Measurements from ENCODE around the gene SERPINA1.

The SERPINA1 gene

DNA sequence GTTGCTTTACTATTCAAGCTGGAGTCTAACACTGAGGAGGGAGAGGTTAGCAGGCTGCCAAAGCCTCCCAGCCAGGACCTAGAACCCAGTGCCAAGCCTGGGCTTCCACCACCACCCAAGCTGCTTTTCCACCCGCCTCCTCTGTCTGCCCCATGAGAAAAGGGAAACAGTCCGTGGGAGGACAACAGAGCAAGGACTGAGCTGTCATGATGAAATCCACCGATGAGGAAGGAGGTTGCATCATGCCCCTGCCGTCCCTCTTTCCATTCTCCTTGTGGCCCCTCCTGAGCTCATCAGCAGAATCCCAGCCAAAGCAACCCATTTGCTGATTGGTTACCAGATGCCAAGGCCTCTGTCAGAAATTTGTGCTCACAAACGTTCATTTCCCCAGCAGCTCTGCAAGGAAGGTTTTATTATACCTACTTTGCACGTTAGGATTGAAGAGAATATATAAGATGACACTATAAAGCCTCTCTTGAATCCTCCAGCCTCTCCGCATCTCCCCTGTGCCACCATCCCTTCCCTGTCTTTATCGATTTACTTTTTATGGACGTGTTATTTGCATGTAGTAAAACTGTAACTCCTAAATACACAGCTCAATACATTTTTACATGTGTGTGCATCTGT is 6.3 kb upstream of the SERPINA1 start:
- Histone ChIP-seq H3K4me3 (ENCODE audit: severe bottlenecking) (no peak overlapping the region), H3K27ac (ENCODE audit: poor library complexity, severe bottlenecking) (no peak overlapping the region), H3K36me3 (ENCODE audit: low read depth) (no peaks in the 10 kb centered on the region), H3K4me1 (ENCODE audit: insufficient read depth, poor library complexity, severe bottlenecking) (peaks cover 32% of the 10 kb centered on the region), H3K27me3 (ENCODE audit: insufficient read depth, poor library complexity, severe bottlenecking) (no peaks in the 10 kb centered on the region), H3K9me3 (ENCODE audit: severe bottlenecking) (no peaks in the 10 kb centered on the region)
- no peak for DNase-seq (ENCODE audit: low spot score)
- TF ChIP-seq, protein P1, sequence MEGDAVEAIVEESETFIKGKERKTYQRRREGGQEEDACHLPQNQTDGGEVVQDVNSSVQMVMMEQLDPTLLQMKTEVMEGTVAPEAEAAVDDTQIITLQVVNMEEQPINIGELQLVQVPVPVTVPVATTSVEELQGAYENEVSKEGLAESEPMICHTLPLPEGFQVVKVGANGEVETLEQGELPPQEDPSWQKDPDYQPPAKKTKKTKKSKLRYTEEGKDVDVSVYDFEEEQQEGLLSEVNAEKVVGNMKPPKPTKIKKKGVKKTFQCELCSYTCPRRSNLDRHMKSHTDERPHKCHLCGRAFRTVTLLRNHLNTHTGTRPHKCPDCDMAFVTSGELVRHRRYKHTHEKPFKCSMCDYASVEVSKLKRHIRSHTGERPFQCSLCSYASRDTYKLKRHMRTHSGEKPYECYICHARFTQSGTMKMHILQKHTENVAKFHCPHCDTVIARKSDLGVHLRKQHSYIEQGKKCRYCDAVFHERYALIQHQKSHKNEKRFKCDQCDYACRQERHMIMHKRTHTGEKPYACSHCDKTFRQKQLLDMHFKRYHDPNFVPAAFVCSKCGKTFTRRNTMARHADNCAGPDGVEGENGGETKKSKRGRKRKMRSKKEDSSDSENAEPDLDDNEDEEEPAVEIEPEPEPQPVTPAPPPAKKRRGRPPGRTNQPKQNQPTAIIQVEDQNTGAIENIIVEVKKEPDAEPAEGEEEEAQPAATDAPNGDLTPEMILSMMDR (IDR thresholded peaks at IDR 0.05; ENCODE audit: poor library complexity, severe bottlenecking): no peak
- ATAC-seq (ENCODE audit: low read depth): no peak

GRCh38 chr14:94394025-94394493 is 5.7 kb upstream of the SERPINA1 start:
- peaks cover 34% of the 10 kb centered on the region for H3K4me1 ChIP-seq (ENCODE audit: insufficient read depth, poor library complexity, severe bottlenecking)
- DNase-seq (ENCODE audit: low spot score): no peak
- no peak for ATAC-seq (ENCODE audit: low read depth)

GRCh38 chr14:94393474-94393873 is 5.1 kb upstream of the SERPINA1 start:
- Histone ChIP-seq H3K27me3 (ENCODE audit: insufficient read depth, poor library complexity, severe bottlenecking) (no peaks in the 10 kb centered on the region), H3K4me1 (ENCODE audit: insufficient read depth, poor library complexity, severe bottlenecking) (peaks cover 39% of the 10 kb centered on the region), H3K36me3 (ENCODE audit: low read depth) (no peaks in the 10 kb centered on the region), H3K27ac (ENCODE audit: poor library complexity, severe bottlenecking) (peak overlapping the region; percentile 71), H3K9me3 (ENCODE audit: severe bottlenecking) (no peaks in the 10 kb centered on the region), H3K4me3 (ENCODE audit: severe bottlenecking) (no peak overlapping the region)
- TF ChIP-seq, protein P1 (IDR thresholded peaks at IDR 0.05; ENCODE audit: poor library complexity, severe bottlenecking): no peak
- no peak for ATAC-seq (ENCODE audit: low read depth)
- DNase-seq (ENCODE audit: low spot score): no peak

More at GRCh38 chr14:94394025-94394493, 5.7 kb upstream of the SERPINA1 start:
- H3K36me3 ChIP-seq (ENCODE audit: low read depth): no peaks in the 10 kb centered on the region
- H3K27me3 ChIP-seq (ENCODE audit: insufficient read depth, poor library complexity, severe bottlenecking): no peaks in the 10 kb centered on the region
- H3K9me3 ChIP-seq (ENCODE audit: severe bottlenecking): no peaks in the 10 kb centered on the region
- TF ChIP-seq, protein P1 (IDR thresholded peaks at IDR 0.05; ENCODE audit: poor library complexity, severe bottlenecking): no peak
- H3K4me3 ChIP-seq (ENCODE audit: severe bottlenecking): no peak overlapping the region
- no peak overlapping the region for H3K27ac ChIP-seq (ENCODE audit: poor library complexity, severe bottlenecking)

GRCh38 chr14:94392510-94392935 is 4.1 kb upstream of the SERPINA1 start:
- H3K27ac ChIP-seq (ENCODE audit: poor library complexity, severe bottlenecking): peak overlapping the region; percentile 71
- peaks cover 44% of the 10 kb centered on the region for H3K4me1 ChIP-seq (ENCODE audit: insufficient read depth, poor library complexity, severe bottlenecking)
- H3K4me3 ChIP-seq (ENCODE audit: severe bottlenecking): no peak overlapping the region
- peak; percentile 38 for ATAC-seq (ENCODE audit: low read depth)
- H3K36me3 ChIP-seq (ENCODE audit: low read depth): no peaks in the 10 kb centered on the region
- DNase-seq (ENCODE audit: low spot score): peak; percentile 78
- TF ChIP-seq, protein P1 (IDR thresholded peaks at IDR 0.05; ENCODE audit: poor library complexity, severe bottlenecking): no peak
- no peaks in the 10 kb centered on the region for H3K9me3 ChIP-seq (ENCODE audit: severe bottlenecking)
- no peaks in the 10 kb centered on the region for H3K27me3 ChIP-seq (ENCODE audit: insufficient read depth, poor library complexity, severe bottlenecking)

Measured in RWPE2 (cell line).